WTC11 (cell line): ENCODE results near the gene CXCL5. TPM values are rescaled to one million over a fixed set of nuclear protein-coding genes. Genes with fewer than 3 reads are reported as not detected.

Source experiments
- ATAC-seq: fragments of 200-7000 bp; cut with Tn5 transposase; 2 replicates; pipeline ENCODE4 v1.10.0; 2021; ENCODE audit warnings: mild to moderate bottlenecking, moderate library complexity
- CTCF ChIA-PET: fragments of 300-600 bp; sonication (Branson Sonifier 250); formaldehyde crosslinking; loops from one replicate; lab custom pipeline; 2021; ENCODE audit warnings: antibody characterized with exemption; lab: Charles Lee
- POLR2A ChIA-PET: fragments of 350-600 bp; sonication (Branson Sonifier 250); formaldehyde crosslinking; loops from one replicate; lab custom pipeline; 2021; ENCODE audit warnings: antibody characterized with exemption; lab: Charles Lee
- DNase-seq: peaks from one replicate; pipeline ENCODE4 v3.0.0; 2021; ENCODE audit warnings: low spot score
- H3K27ac Mint-ChIP-seq: 2 replicates; pipeline ENCODE4 v1.8.0; 2021; ENCODE audit warnings: mixed read lengths
- H3K27me3 Mint-ChIP-seq: 2 replicates; pipeline ENCODE4 v1.8.0; 2021; ENCODE audit warnings: low read depth, mild to moderate bottlenecking, moderate library complexity, mixed read lengths
- H3K36me3 Mint-ChIP-seq: 2 replicates; pipeline ENCODE4 v1.8.0; 2021; ENCODE audit warnings: mixed read lengths
- H3K4me1 Mint-ChIP-seq: 2 replicates; pipeline ENCODE4 v1.8.0; 2022; ENCODE audit warnings: mixed read lengths
- H3K4me3 Mint-ChIP-seq: 2 replicates; pipeline ENCODE4 v1.8.0; 2021; ENCODE audit warnings: mild to moderate bottlenecking, moderate library complexity, mixed read lengths
- H3K9me3 Mint-ChIP-seq: 2 replicates; pipeline ENCODE4 v1.8.0; 2021; ENCODE audit warnings: mixed read lengths
- ATF6 ChIP-seq: sonication (generic); formaldehyde crosslinking; IDR thresholded peaks from 2 replicates; pipeline ENCODE4 v1.8.1; 2023; ENCODE audit warnings: mild to moderate bottlenecking, missing genetic modification reagents
- GABPB1 ChIP-seq: sonication (generic); formaldehyde crosslinking; IDR thresholded peaks from 2 replicates; pipeline ENCODE4 v1.8.1; 2023; ENCODE audit warnings: mild to moderate bottlenecking, missing genetic modification reagents
- HMGXB4 ChIP-seq: sonication (generic); formaldehyde crosslinking; IDR thresholded peaks from 2 replicates; pipeline ENCODE4 v1.8.1; 2023; ENCODE audit warnings: mild to moderate bottlenecking, moderate library complexity, missing genetic modification reagents
- MXD4 ChIP-seq: fragments of 250-450 bp; sonication (Bioruptor Pico); IDR thresholded peaks from 2 replicates; pipeline ENCODE4 v1.8.0; 2021; ENCODE audit warnings: mild to moderate bottlenecking, moderate library complexity, borderline replicate concordance
- OVOL2 ChIP-seq: fragments of 250-450 bp; sonication (Bioruptor Pico); IDR thresholded peaks from 2 replicates; pipeline ENCODE4 v1.9.0; 2021; ENCODE audit warnings: mild to moderate bottlenecking, borderline replicate concordance
- PRDM15 ChIP-seq: sonication (generic); formaldehyde crosslinking; IDR thresholded peaks from 2 replicates; pipeline ENCODE4 v1.8.0; 2022; ENCODE audit warnings: missing genetic modification reagents
- PREB ChIP-seq: sonication (generic); formaldehyde crosslinking; IDR thresholded peaks from 2 replicates; pipeline ENCODE4 v1.8.1; 2022; ENCODE audit warnings: mild to moderate bottlenecking, missing genetic modification reagents, moderate library complexity, borderline replicate concordance
- PRRX2 ChIP-seq: fragments of 250-450 bp; sonication (Bioruptor Pico); IDR thresholded peaks from 2 replicates; pipeline ENCODE4 v1.8.0; 2021; ENCODE audit warnings: mild to moderate bottlenecking
- SP1 ChIP-seq: sonication (generic); formaldehyde crosslinking; conservative IDR thresholded peaks from 2 replicates; pipeline ENCODE4 v1.8.1; 2022; ENCODE audit warnings: missing genetic modification reagents
- TEAD1 ChIP-seq: sonication (generic); formaldehyde crosslinking; IDR thresholded peaks from 2 replicates; pipeline ENCODE4 v1.8.0; 2022; ENCODE audit warnings: mild to moderate bottlenecking, missing genetic modification reagents
- ZBTB43 ChIP-seq: sonication (generic); formaldehyde crosslinking; IDR thresholded peaks from 2 replicates; pipeline ENCODE4 v1.8.1; 2023; ENCODE audit warnings: mild to moderate bottlenecking, missing genetic modification reagents
- ZNF281 ChIP-seq: sonication (generic); formaldehyde crosslinking; IDR thresholded peaks from 2 replicates; pipeline ENCODE4 v1.8.0; 2023; ENCODE audit warnings: mild to moderate bottlenecking, missing genetic modification reagents
- ZNF317 ChIP-seq: sonication (generic); formaldehyde crosslinking; IDR thresholded peaks from 2 replicates; pipeline ENCODE4 v1.8.1; 2023; ENCODE audit warnings: low read depth, mild to moderate bottlenecking, moderate library complexity, missing genetic modification reagents, borderline replicate concordance
- ZNF396 ChIP-seq: fragments of 250-450 bp; sonication (Bioruptor Pico); IDR thresholded peaks from 2 replicates; pipeline ENCODE4 v1.8.0; 2021; ENCODE audit warnings: mild to moderate bottlenecking, moderate library complexity, borderline replicate concordance
- total RNA-seq: library from RNA; stranded (reverse); gene quantifications from 3 replicates; pipeline ENCODE4 v1.2.3, GENCODE V29; 2021
- TF ChIP-seq, protein P1 (sequence below): sonication (generic); formaldehyde crosslinking; IDR thresholded peaks from 2 replicates; pipeline ENCODE4 v1.8.0; 2023; ENCODE audit warnings: missing genetic modification reagents
- TF ChIP-seq, protein P2 (sequence below): sonication (generic); formaldehyde crosslinking; IDR thresholded peaks from 2 replicates; pipeline ENCODE4 v1.8.0; 2022; ENCODE audit warnings: mild to moderate bottlenecking, missing genetic modification reagents

Gene CXCL5
- total RNA-seq, 1 experiment from 2014 or later, result 3.6 TPM

GRCh38 chr4:74038425-74039314 is 40.2 kb upstream of the CXCL5 start, which contains the start of gene CXCL3 (continued):
- peak; percentile 91 for TF ChIP-seq HMGXB4 (CRISPR knock-in tag)
- peak; percentile 37; the same call in 1 of the 2 replicates for TF ChIP-seq SP1
- TF ChIP-seq PRDM15 (CRISPR knock-in tag), result peak; percentile 64
- TF ChIP-seq, protein P1, sequence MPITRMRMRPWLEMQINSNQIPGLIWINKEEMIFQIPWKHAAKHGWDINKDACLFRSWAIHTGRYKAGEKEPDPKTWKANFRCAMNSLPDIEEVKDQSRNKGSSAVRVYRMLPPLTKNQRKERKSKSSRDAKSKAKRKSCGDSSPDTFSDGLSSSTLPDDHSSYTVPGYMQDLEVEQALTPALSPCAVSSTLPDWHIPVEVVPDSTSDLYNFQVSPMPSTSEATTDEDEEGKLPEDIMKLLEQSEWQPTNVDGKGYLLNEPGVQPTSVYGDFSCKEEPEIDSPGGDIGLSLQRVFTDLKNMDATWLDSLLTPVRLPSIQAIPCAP (CRISPR knock-in tag), result no peak
- TF ChIP-seq TEAD1 (CRISPR knock-in tag), result no peak

DNA sequence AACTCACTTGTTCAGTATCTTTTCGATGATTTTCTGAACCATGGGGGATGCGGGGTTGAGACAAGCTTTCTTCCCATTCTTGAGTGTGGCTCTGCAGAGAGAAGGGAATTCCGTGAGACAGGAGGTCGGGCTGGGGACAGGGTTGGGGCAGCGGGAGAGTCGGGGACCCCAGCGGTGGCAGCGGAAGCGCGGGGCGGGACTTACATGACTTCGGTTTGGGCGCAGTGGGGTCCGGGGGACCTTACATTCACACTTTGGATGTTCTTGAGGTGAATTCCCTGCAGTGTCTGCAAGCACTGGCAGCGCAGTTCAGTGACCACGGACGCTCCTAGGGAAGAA is 39.6 kb upstream of the CXCL5 start:
- Mint-ChIP-seq H3K27me3 (peaks cover 4% of the 10 kb centered on the region; the same call in 1 of the 2 replicates), H3K4me3 (peak overlapping the region; percentile 89), H3K9me3 (no peaks in the 10 kb centered on the region), H3K36me3 (no peaks in the 10 kb centered on the region), H3K4me1 (peaks cover 39% of the 10 kb centered on the region), H3K27ac (peak overlapping the region; percentile 75)
- CTCF ChIA-PET, result interaction anchor here (0.8 to 2.0 kb wide), 13 partner anchors 18 to 170 kb away, joined by 3 to 20 read pairs (median 5); partner anchors contain the start of genes CXCL1, CXCL2 and CXCL5
- ATAC-seq (peak; percentile 18), DNase-seq (peak; percentile 35)
- TF ChIP-seq, protein P1 (CRISPR knock-in tag), result no peak
- TF ChIP-seq ZBTB43 (no peak), ZNF396 (CRISPR knock-in tag) (no peak), OVOL2 (CRISPR knock-in tag) (no peak), ATF6 (no peak), ZNF281 (CRISPR knock-in tag) (no peak), PRRX2 (CRISPR knock-in tag) (no peak), PREB (no peak), MXD4 (CRISPR knock-in tag) (no peak), GABPB1 (no peak), ZNF317 (CRISPR knock-in tag) (no peak)
- TF ChIP-seq, protein P2, sequence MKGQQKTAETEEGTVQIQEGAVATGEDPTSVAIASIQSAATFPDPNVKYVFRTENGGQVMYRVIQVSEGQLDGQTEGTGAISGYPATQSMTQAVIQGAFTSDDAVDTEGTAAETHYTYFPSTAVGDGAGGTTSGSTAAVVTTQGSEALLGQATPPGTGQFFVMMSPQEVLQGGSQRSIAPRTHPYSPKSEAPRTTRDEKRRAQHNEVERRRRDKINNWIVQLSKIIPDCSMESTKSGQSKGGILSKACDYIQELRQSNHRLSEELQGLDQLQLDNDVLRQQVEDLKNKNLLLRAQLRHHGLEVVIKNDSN, result no peak
- POLR2A ChIA-PET, result interaction anchor here (1.6 kb wide), 1 partner anchor 39 kb away, joined by 4 read pairs; the partner anchor contains the start of gene CXCL5
